HepG2 (cell line): ENCODE measurements around the gene TNFSF8. TPM values are rescaled to one million over a fixed set of nuclear protein-coding genes. Genes with fewer than 3 reads are reported as not detected.

ENCODE experiments used
- CREB1 ChIP-seq, 2 experiments: fragments of 450-650 bp in 1 of 2; IDR thresholded peaks; 2 replicates each; pipeline ENCODE4 v1.6.1; 2016 to 2017; ENCODE audit warnings: control low read depth in 1 of 2, mild to moderate bottlenecking in 1 of 2, missing compliant biosample characterization in 1 of 2, missing genetic modification characterization in 1 of 2
- ELF4 ChIP-seq: sonication (generic); formaldehyde crosslinking; IDR thresholded peaks from 2 replicates; pipeline ENCODE4 v1.5.0; 2020; ENCODE audit warnings: missing genetic modification reagents, mild to moderate bottlenecking, moderate library complexity, borderline replicate concordance
- FOXK1 ChIP-seq: sonication (generic); formaldehyde crosslinking; IDR thresholded peaks from 2 replicates; pipeline ENCODE4 v1.4.0; 2020; ENCODE audit warnings: low read depth, missing genetic modification reagents, borderline replicate concordance
- KLF16 ChIP-seq, 2 experiments: sonication (generic) in 1 of 2; formaldehyde crosslinking in 1 of 2; IDR thresholded peaks; 2 replicates each; pipeline versions ENCODE4 v1.6.1 to v1.8.0; 2016 to 2023; ENCODE audit warnings: missing genetic modification reagents in 2 of 2, missing compliant biosample characterization in 1 of 2
- SMAD1 ChIP-seq: sonication (generic); formaldehyde crosslinking; IDR thresholded peaks from 2 replicates; pipeline ENCODE4 v1.4.0; 2020; ENCODE audit warnings: missing genetic modification reagents, low read depth, mild to moderate bottlenecking, borderline replicate concordance
- SMC3 ChIP-seq: IDR thresholded peaks from 2 replicates; pipeline ENCODE4 v1.6.1; 2011; ENCODE audit warnings: low read length, improper control_type of control experiment
- SRY ChIP-seq: sonication (generic); formaldehyde crosslinking; IDR thresholded peaks from 2 replicates; pipeline ENCODE4 v1.8.0; 2022; ENCODE audit warnings: mild to moderate bottlenecking, missing genetic modification reagents
- WIZ ChIP-seq: sonication (generic); formaldehyde crosslinking; IDR thresholded peaks from 2 replicates; pipeline ENCODE4 v1.5.1; 2020; ENCODE audit warnings: mild to moderate bottlenecking, missing genetic modification reagents
- ZNF510 ChIP-seq: sonication (generic); formaldehyde crosslinking; IDR thresholded peaks from 2 replicates; pipeline ENCODE4 v1.4.0; 2020; ENCODE audit warnings: low read depth, mild to moderate bottlenecking, missing genetic modification reagents
- ZNF660 ChIP-seq: sonication (generic); formaldehyde crosslinking; IDR thresholded peaks from 2 replicates; pipeline ENCODE4 v1.5.1; 2020; ENCODE audit warnings: mild to moderate bottlenecking, low read depth, missing genetic modification reagents, borderline replicate concordance
- polyA plus RNA-seq, 8 experiments: library from polyadenylated mRNA; depleted of rRNA in 3 of 8; stranded (reverse) in 7 of 8; unstranded in 1 of 8; fragments of >200 nt; fragmentation: Illumina TruSeq in 4 of 8; extraction: Trizol in 4 of 8; gene quantifications; 2 replicates each; pipeline versions ENCODE4 v1.2.1 to v1.2.3, GENCODE V29; 2011 to 2016; ENCODE audit warnings: low read depth in 4 of 8, missing spikeins in 1 of 8, mixed read lengths in 1 of 8; ENCODE audit not compliant: insufficient read depth in 1 of 8
- total RNA-seq, 5 experiments: library from RNA; depleted of rRNA; stranded (reverse); fragments of >200 nt; fragmentation: Illumina TruSeq; extraction: Trizol; gene quantifications; 2 replicates each; pipeline ENCODE4 v1.2.3, GENCODE V29; 2016; ENCODE audit warnings: low read depth in 1 of 5
- TF ChIP-seq, protein P1 (sequence below): sonication (generic); formaldehyde crosslinking; IDR thresholded peaks from 2 replicates; pipeline ENCODE4 v1.8.0; 2022; ENCODE audit warnings: mild to moderate bottlenecking, missing genetic modification reagents
- TF ChIP-seq, protein P2 (sequence below): sonication (generic); formaldehyde crosslinking; IDR thresholded peaks from 2 replicates; pipeline ENCODE4 v1.5.0; 2020; ENCODE audit warnings: mild to moderate bottlenecking, missing genetic modification reagents
- TF ChIP-seq, protein P3 (sequence below): sonication (generic); formaldehyde crosslinking; IDR thresholded peaks from 2 replicates; pipeline ENCODE4 v1.8.0; 2022; ENCODE audit warnings: mild to moderate bottlenecking, missing genetic modification reagents, moderate library complexity
- TF ChIP-seq, protein P4 (sequence below): sonication (generic); formaldehyde crosslinking; IDR thresholded peaks from 2 replicates; pipeline ENCODE4 v1.8.0; 2022; ENCODE audit warnings: mild to moderate bottlenecking, missing genetic modification reagents, moderate library complexity
- TF ChIP-seq, protein P5 (sequence below): sonication (generic); formaldehyde crosslinking; IDR thresholded peaks from 2 replicates; pipeline ENCODE4 v1.4.0; 2020; ENCODE audit warnings: missing genetic modification reagents, mild to moderate bottlenecking, borderline replicate concordance
- TF ChIP-seq, protein P6 (sequence below): IDR thresholded peaks from 2 replicates; pipeline ENCODE4 v1.6.1; 2016; ENCODE audit warnings: low read depth, control low read depth
- TF ChIP-seq, protein P7 (sequence below): fragments of 450-650 bp; IDR thresholded peaks from 2 replicates; pipeline ENCODE4 v1.6.1; 2016
- TF ChIP-seq, protein P8 (sequence below): sonication (generic); formaldehyde crosslinking; IDR thresholded peaks from 2 replicates; pipeline ENCODE4 v1.4.0; 2020; ENCODE audit warnings: mild to moderate bottlenecking, missing genetic modification reagents

Gene TNFSF8
- total and polyA plus RNA-seq, 2 of the 13 experiments (the other 11 are each of a cell fraction or from before 2014, with no cell fraction given) = not detected

DNA sequence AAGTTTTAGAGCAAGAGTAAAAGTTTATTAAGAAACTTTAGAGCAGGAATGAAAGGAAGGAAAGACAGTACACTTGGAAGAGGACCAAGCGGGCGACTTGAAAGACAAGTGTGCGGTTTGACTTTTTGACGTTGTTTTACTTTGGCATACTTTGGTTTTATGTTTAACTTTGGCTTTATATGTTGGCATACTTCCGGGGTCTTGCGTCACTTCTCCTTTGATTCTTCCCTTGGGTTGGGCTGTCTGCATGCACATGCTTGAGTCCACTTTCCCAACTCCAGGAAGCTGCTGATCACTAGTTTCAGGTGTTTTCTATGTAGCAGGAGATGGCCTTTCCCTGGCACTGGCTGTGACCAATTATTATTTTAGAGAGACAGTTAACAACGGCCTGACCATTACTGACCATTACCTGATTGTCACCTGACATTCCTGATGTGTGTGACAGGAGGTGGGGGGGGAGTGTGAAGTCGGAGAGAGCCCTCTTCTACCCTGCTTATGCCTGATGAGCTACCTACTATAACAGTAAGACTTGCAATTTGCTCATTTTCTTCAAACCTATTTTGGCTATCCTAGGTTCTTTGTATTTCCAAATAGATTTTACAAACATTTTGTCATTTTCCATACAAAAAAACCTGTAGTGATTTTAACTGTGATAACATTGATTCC, 45.5 kb downstream of the TNFSF8 start (continued):
- TF ChIP-seq, protein P1, sequence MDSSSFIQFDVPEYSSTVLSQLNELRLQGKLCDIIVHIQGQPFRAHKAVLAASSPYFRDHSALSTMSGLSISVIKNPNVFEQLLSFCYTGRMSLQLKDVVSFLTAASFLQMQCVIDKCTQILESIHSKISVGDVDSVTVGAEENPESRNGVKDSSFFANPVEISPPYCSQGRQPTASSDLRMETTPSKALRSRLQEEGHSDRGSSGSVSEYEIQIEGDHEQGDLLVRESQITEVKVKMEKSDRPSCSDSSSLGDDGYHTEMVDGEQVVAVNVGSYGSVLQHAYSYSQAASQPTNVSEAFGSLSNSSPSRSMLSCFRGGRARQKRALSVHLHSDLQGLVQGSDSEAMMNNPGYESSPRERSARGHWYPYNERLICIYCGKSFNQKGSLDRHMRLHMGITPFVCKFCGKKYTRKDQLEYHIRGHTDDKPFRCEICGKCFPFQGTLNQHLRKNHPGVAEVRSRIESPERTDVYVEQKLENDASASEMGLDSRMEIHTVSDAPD (CRISPR knock-in tag) = no peak
- TF ChIP-seq, protein P2, sequence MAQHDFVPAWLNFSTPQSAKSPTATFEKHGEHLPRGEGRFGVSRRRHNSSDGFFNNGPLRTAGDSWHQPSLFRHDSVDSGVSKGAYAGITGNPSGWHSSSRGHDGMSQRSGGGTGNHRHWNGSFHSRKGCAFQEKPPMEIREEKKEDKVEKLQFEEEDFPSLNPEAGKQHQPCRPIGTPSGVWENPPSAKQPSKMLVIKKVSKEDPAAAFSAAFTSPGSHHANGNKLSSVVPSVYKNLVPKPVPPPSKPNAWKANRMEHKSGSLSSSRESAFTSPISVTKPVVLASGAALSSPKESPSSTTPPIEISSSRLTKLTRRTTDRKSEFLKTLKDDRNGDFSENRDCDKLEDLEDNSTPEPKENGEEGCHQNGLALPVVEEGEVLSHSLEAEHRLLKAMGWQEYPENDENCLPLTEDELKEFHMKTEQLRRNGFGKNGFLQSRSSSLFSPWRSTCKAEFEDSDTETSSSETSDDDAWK (CRISPR knock-in tag) = no peak
- TF ChIP-seq CREB1 (IDR thresholded peaks at IDR 0.05) (no peak; the same call in 1 of the 2 replicates), CREB1 (CRISPR knock-in tag; IDR thresholded peaks at IDR 0.05) (peak; percentile 85), SRY (no peak), KLF16 (CRISPR knock-in tag; IDR thresholded peaks at IDR 0.05) (peak in 1 of 2 experiments; percentile 56; a peak in 1 of 4 replicates), ZNF660 (CRISPR knock-in tag) (no peak), WIZ (CRISPR knock-in tag) (no peak), ELF4 (CRISPR knock-in tag) (no peak), SMC3 (no peak; the same call in 1 of the 2 replicates), FOXK1 (0 out of 2 replicates have a peak, but pooled peaks have one; percentile 15), ZNF510 (no peak), SMAD1 (no peak)
- TF ChIP-seq, protein P3, sequence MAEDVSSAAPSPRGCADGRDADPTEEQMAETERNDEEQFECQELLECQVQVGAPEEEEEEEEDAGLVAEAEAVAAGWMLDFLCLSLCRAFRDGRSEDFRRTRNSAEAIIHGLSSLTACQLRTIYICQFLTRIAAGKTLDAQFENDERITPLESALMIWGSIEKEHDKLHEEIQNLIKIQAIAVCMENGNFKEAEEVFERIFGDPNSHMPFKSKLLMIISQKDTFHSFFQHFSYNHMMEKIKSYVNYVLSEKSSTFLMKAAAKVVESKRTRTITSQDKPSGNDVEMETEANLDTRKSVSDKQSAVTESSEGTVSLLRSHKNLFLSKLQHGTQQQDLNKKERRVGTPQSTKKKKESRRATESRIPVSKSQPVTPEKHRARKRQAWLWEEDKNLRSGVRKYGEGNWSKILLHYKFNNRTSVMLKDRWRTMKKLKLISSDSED (CRISPR knock-in tag) = no peak
- TF ChIP-seq, protein P4, sequence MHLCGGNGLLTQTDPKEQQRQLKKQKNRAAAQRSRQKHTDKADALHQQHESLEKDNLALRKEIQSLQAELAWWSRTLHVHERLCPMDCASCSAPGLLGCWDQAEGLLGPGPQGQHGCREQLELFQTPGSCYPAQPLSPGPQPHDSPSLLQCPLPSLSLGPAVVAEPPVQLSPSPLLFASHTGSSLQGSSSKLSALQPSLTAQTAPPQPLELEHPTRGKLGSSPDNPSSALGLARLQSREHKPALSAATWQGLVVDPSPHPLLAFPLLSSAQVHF = no peak
- TF ChIP-seq, protein P5, sequence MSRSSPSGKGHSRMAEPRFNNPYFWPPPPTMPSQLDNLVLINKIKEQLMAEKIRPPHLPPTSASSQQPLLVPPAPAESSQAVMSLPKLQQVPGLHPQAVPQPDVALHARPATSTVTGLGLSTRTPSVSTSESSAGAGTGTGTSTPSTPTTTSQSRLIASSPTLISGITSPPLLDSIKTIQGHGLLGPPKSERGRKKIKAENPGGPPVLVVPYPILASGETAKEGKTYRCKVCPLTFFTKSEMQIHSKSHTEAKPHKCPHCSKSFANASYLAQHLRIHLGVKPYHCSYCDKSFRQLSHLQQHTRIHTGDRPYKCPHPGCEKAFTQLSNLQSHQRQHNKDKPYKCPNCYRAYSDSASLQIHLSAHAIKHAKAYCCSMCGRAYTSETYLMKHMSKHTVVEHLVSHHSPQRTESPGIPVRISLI = no peak
- TF ChIP-seq, protein P6, sequence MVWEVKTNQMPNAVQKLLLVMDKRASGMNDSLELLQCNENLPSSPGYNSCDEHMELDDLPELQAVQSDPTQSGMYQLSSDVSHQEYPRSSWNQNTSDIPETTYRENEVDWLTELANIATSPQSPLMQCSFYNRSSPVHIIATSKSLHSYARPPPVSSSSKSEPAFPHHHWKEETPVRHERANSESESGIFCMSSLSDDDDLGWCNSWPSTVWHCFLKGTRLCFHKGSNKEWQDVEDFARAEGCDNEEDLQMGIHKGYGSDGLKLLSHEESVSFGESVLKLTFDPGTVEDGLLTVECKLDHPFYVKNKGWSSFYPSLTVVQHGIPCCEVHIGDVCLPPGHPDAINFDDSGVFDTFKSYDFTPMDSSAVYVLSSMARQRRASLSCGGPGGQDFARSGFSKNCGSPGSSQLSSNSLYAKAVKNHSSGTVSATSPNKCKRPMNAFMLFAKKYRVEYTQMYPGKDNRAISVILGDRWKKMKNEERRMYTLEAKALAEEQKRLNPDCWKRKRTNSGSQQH (CRISPR knock-in tag) = no peak
- TF ChIP-seq, protein P7, sequence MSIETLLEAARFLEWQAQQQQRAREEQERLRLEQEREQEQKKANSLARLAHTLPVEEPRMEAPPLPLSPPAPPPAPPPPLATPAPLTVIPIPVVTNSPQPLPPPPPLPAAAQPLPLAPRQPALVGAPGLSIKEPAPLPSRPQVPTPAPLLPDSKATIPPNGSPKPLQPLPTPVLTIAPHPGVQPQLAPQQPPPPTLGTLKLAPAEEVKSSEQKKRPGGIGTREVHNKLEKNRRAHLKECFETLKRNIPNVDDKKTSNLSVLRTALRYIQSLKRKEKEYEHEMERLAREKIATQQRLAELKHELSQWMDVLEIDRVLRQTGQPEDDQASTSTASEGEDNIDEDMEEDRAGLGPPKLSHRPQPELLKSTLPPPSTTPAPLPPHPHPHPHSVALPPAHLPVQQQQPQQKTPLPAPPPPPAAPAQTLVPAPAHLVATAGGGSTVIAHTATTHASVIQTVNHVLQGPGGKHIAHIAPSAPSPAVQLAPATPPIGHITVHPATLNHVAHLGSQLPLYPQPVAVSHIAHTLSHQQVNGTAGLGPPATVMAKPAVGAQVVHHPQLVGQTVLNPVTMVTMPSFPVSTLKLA = no peak
- TF ChIP-seq, protein P8, sequence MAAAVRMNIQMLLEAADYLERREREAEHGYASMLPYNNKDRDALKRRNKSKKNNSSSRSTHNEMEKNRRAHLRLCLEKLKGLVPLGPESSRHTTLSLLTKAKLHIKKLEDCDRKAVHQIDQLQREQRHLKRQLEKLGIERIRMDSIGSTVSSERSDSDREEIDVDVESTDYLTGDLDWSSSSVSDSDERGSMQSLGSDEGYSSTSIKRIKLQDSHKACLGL (CRISPR knock-in tag) = no peak
